SH-SY5Y (cell line): Measurements from ENCODE around the gene KIAA1755.

ENCODE experiments used
- GATA2 ChIP-seq: IDR thresholded peaks from 2 replicates; pipeline ENCODE4 v1.6.1; 2011; ENCODE audit warnings: mild to moderate bottlenecking, low read depth, low read length
- GATA3 ChIP-seq: IDR thresholded peaks from 2 replicates; pipeline ENCODE4 v1.6.1; 2011; ENCODE audit warnings: low read depth, mild to moderate bottlenecking, low read length, moderate library complexity

Gene KIAA1755

DNA sequence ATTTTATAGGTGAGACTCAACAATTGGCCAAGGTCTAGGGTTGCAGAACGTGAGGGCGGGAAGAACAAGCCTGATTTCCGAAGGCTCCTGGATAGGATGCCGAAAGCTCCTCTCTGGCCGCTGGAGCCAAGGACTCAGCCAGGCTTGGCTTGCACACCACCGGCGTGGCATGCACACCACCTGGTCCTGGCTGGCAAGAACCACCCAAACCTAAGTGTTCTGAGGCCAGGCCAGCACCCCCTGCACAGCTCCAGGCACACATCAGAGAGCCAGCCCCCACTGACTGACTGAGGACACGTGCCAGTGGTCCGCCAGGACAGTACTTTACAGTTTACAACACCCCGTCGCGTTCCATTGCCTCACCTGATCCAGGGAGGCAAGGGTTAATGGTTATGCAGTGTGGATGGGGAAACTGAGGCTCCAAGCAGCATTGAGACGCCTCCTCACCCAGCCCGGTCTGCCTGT, 95.9 kb downstream of the KIAA1755 start:
- TF ChIP-seq GATA2: no peak
- TF ChIP-seq GATA3: no peak

DNA sequence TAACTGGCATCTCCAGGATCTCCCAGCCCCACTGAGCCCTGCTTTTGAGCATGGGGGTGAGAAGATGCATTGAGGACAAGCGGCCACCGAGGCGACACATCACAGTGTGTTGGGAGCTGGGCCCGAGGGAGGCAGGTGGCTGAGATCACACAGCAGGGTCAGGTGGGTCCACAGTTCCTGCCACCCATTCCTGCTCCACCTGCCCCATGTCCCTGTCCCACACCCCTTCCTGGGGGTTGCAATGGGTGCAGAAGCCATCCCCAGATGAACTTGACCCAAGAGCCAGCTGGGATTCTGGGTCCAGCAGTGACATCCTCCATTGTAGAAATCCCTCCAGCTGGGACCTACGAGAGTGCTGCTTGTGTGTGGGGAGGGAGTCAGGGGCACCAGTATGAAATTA, 96.5 kb downstream of the KIAA1755 start:
- TF ChIP-seq GATA2 (no peak), GATA3 (no peak)

DNA sequence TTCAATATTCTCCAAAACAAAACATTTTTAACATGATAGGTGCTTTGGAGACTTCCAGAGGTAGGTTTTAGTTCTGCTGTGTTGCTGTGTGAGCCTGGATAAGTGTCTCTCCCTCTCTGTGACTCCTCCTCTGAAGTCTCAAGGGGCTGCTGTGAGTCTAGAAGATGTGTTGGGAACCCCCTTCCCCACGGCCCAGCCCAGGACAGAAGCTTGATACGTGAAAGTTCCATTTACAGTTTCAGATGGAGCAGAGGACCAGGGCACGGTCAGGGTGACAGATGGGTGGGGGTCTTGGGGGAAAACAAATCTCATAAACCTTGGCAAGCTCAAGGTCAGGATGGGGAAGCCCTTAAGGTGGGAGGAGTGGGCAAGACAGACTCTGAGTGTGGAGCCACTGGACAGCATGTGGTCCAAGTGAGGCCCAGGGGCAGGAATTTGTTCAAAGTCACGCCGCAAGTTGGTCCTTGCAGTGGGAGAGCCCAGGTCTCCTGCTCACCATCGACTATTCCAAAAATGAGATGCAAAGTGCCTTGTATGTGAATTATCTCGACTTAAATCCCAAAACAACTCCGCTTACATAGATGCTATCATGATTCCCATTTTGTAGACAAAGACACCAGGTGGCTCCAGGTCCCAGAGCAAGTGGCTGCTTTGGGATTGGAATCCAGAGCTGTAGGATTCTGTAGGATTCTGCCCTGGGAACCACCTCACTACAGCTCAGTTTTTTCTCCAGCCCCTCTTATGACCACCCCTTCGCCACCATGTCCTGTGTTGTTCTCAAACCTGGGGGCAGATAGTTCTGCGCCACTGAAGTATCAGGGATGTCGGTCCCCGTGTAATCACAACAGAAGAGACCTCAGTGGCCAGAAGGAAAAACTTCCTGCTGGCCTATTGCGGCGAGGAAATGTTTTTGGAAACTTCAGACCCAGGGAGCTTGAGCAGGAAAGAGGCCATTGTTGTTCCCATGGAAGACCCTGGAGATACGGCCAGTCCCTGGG, 97.4 kb downstream of the KIAA1755 start:
- TF ChIP-seq GATA3 (no peak), GATA2 (no peak)

DNA sequence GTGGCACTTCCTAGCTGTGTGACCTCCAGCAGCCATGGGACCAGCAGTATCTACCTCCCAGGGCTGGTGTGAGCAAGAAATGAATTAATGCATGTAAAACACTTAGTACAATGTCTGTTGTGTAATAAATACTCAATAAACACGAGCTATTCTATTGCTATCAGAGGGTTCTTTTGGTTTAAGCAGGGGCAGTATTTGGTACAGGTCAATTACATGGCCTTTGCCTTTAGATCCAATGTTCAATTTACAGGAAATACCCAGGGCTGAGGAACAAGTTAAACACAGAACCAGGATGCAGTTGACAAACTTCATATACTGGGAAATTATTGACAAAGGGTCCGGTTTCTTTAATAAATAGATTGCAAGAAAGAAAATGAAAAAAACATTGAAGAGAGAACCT, 98.4 kb downstream of the KIAA1755 start:
- TF ChIP-seq GATA3: no peak
- no peak for TF ChIP-seq GATA2

DNA sequence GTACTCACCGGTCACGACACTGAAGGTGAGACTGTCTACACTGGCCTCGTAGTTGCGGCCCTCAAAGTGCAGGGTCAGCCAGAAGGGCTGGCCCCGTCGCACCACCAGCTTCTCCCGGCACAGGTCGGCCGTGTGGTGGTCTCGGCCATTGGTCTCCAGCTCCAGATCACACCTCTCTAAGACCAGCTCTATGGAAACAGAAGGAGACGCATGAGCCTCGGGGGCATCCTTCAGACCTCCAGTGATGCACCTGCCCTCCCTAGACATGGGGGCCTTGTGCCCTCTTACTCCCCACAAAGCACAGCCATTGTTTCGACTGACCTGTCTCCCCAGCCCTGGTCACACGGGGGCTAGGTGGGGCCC, 99.1 kb downstream of the KIAA1755 start:
- TF ChIP-seq GATA3 (no peak), GATA2 (no peak)
